Stomach (tissue), 4 donors: Measurements from ENCODE around the gene TFF3.

Source experiments
- EP300 ChIP-seq: sonication (generic); formaldehyde crosslinking; IDR thresholded peaks from one replicate; pipeline ENCODE4 v1.6.1; 2017; ENCODE audit warnings: antibody characterized with exemption
- POLR2A ChIP-seq, 4 donors: fragments of 450-650 bp; IDR thresholded peaks; one replicate each; pipeline ENCODE4 v1.6.1; 2016; ENCODE audit warnings: antibody characterized with exemption in 4 of 4, control low read depth in 2 of 4, mild to moderate bottlenecking in 1 of 4, moderate library complexity in 1 of 4
- POLR2AphosphoS5 ChIP-seq, 3 donors: sonication (generic); formaldehyde crosslinking; IDR thresholded peaks; one replicate each; pipeline ENCODE4 v1.6.1; 2016; ENCODE audit warnings: antibody characterized with exemption in 3 of 3
- TF ChIP-seq, protein P1 (sequence below), 7 experiments: fragments of 450-650 bp in 4 of 7; fragments of 200-600 bp in 3 of 7; sonication (generic) in 3 of 7; IDR thresholded peaks; one replicate each; pipeline ENCODE4 v1.5.1; 2016 to 2019; ENCODE audit warnings: antibody characterized with exemption in 7 of 7, control low read depth in 2 of 7, mild to moderate bottlenecking in 1 of 7

DNA sequence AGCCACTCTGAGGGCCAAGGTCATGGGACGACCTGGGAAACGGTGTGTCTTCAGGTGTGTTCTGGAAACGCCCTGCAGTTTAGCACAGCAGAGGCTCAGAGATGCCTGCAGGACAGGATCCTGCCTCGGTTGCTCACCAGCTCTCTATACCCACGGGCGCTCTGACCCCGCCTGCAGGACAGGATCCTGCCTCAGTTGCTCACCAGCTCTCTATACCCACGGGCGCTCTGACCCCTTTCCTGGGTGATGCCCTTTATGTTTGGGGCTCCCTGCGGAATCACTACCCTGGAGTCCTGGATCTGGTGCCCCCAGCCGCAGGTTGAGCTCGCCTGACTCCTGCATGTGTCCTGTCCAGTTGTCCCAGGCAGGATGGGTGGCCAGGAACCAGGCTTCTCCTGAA lies 32.5 kb downstream of the TFF3 start:
- TF ChIP-seq, protein P1, sequence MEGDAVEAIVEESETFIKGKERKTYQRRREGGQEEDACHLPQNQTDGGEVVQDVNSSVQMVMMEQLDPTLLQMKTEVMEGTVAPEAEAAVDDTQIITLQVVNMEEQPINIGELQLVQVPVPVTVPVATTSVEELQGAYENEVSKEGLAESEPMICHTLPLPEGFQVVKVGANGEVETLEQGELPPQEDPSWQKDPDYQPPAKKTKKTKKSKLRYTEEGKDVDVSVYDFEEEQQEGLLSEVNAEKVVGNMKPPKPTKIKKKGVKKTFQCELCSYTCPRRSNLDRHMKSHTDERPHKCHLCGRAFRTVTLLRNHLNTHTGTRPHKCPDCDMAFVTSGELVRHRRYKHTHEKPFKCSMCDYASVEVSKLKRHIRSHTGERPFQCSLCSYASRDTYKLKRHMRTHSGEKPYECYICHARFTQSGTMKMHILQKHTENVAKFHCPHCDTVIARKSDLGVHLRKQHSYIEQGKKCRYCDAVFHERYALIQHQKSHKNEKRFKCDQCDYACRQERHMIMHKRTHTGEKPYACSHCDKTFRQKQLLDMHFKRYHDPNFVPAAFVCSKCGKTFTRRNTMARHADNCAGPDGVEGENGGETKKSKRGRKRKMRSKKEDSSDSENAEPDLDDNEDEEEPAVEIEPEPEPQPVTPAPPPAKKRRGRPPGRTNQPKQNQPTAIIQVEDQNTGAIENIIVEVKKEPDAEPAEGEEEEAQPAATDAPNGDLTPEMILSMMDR (IDR thresholded peaks at IDR 0.05) = no peak
- no peak for TF ChIP-seq EP300
- no peak for TF ChIP-seq POLR2AphosphoS5 (IDR thresholded peaks at IDR 0.05)
- no peak for TF ChIP-seq POLR2A (IDR thresholded peaks at IDR 0.05)
